WTC11 (cell line): ENCODE measurements around the gene PRSS8. TPM values are rescaled to one million over a fixed set of nuclear protein-coding genes. Genes with fewer than 3 reads are reported as not detected.

Experiments
- ELF4 ChIP-seq: sonication (generic); formaldehyde crosslinking; IDR thresholded peaks from 2 replicates; pipeline ENCODE4 v1.8.1; 2022; ENCODE audit warnings: low read depth, mild to moderate bottlenecking, moderate library complexity, missing genetic modification reagents
- FOXJ3 ChIP-seq: sonication (generic); formaldehyde crosslinking; IDR thresholded peaks from 2 replicates; pipeline ENCODE4 v1.9.0; 2021; ENCODE audit warnings: missing genetic modification reagents, mild to moderate bottlenecking, borderline replicate concordance
- FOXK1 ChIP-seq: sonication (generic); formaldehyde crosslinking; IDR thresholded peaks from 2 replicates; pipeline ENCODE4 v1.8.0; 2022; ENCODE audit warnings: mild to moderate bottlenecking, moderate library complexity, missing genetic modification reagents
- GTF2I ChIP-seq: fragments of 250-450 bp; sonication (Bioruptor Pico); conservative IDR thresholded peaks from 2 replicates; pipeline ENCODE4 v1.4.0; 2021; ENCODE audit warnings: mild to moderate bottlenecking
- HMGA2 ChIP-seq: fragments of 250-450 bp; sonication (Bioruptor Pico); IDR thresholded peaks from 2 replicates; pipeline ENCODE4 v1.4.0; 2021; ENCODE audit warnings: mild to moderate bottlenecking, moderate library complexity
- IRF2 ChIP-seq: sonication (generic); formaldehyde crosslinking; IDR thresholded peaks from 2 replicates; pipeline ENCODE4 v1.8.0; 2022; ENCODE audit warnings: low read depth, missing genetic modification reagents, borderline replicate concordance
- JAZF1 ChIP-seq: fragments of 250-450 bp; sonication (Bioruptor Pico); IDR thresholded peaks from 2 replicates; pipeline ENCODE4 v1.9.0; 2021; ENCODE audit warnings: moderate library complexity, mild to moderate bottlenecking, inconsistent platforms
- NFE2L1 ChIP-seq: sonication (generic); formaldehyde crosslinking; IDR thresholded peaks from 2 replicates; pipeline ENCODE4 v1.8.1; 2023; ENCODE audit warnings: missing genetic modification reagents
- NR2C2 ChIP-seq: sonication (generic); formaldehyde crosslinking; IDR thresholded peaks from 2 replicates; pipeline ENCODE4 v1.8.0; 2022; ENCODE audit warnings: mild to moderate bottlenecking, missing genetic modification reagents
- TEAD4 ChIP-seq: sonication (generic); formaldehyde crosslinking; IDR thresholded peaks from 2 replicates; pipeline ENCODE4 v1.8.0; 2022; ENCODE audit warnings: mild to moderate bottlenecking, missing genetic modification reagents
- TP53 ChIP-seq: sonication (generic); formaldehyde crosslinking; IDR thresholded peaks from 2 replicates; pipeline ENCODE4 v1.8.1; 2023; ENCODE audit warnings: mild to moderate bottlenecking, missing genetic modification reagents
- total RNA-seq: library from RNA; stranded (reverse); gene quantifications from 3 replicates; pipeline ENCODE4 v1.2.3, GENCODE V29; 2021
- TF ChIP-seq, protein P1 (sequence below): sonication (generic); formaldehyde crosslinking; IDR thresholded peaks from 2 replicates; pipeline ENCODE4 v1.8.1; 2023; ENCODE audit warnings: mild to moderate bottlenecking, moderate library complexity, missing genetic modification reagents
- TF ChIP-seq, protein P2 (sequence below): sonication (generic); formaldehyde crosslinking; IDR thresholded peaks from 2 replicates; pipeline ENCODE4 v1.8.0; 2022; ENCODE audit warnings: missing genetic modification reagents
- TF ChIP-seq, protein P3 (sequence below): sonication (generic); formaldehyde crosslinking; IDR thresholded peaks from 2 replicates; pipeline ENCODE4 v1.8.1; 2023; ENCODE audit warnings: mild to moderate bottlenecking, missing genetic modification reagents
- TF ChIP-seq, protein P4 (sequence below): sonication (generic); formaldehyde crosslinking; IDR thresholded peaks from 2 replicates; pipeline ENCODE4 v1.8.1; 2023; ENCODE audit warnings: mild to moderate bottlenecking, missing genetic modification reagents
- TF ChIP-seq, protein P5 (sequence below): sonication (generic); formaldehyde crosslinking; IDR thresholded peaks from 2 replicates; pipeline ENCODE4 v1.8.0; 2023; ENCODE audit warnings: missing genetic modification reagents, mild to moderate bottlenecking, borderline replicate concordance
- TF ChIP-seq, protein P6 (sequence below): fragments of 250-450 bp; sonication (Bioruptor Pico); IDR thresholded peaks from 2 replicates; pipeline ENCODE4 v1.9.0; 2021; ENCODE audit warnings: mild to moderate bottlenecking, borderline replicate concordance
- TF ChIP-seq, protein P7 (sequence below): fragments of 200-600 bp; IDR thresholded peaks from 2 replicates; pipeline ENCODE4 v1.8.0; 2022; ENCODE audit warnings: antibody characterized with exemption

The PRSS8 gene
- total RNA-seq, 1 experiment from 2014 or later, result 78.8 TPM

DNA sequence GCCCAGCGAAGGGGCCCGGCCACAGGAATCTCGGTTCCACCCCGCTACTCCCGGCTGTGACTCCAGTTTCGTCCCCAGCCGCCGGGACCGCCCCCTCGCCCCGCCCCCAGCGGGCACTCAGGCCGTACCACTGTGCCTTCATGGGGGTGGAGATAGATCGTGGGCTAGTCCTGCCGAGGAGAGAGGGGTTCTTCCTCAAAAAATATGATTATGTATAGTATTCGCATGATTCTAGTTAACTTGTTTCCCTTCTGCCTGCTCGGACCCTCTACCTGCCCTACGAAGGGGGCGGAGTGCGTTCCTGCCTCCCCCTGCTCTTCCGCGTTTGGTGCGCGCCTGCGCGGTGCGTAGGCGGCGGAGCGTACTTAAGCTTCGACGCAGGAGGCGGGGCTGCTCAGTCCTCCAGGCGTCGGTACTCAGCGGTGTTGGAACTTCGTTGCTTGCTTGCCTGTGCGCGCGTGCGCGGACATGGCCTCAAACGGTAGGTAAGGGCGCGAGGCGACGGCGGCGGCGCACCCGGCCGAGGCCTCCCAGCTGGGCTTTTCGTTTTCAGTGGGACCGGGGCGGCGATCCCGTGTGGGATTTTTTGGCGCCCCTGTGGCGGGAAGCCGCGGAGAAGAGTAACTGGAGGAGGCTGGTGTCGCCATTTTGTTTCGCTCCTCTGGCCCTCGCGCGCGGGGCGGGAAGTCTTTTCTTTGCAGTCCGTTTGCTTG lies 44.4 kb upstream of the PRSS8 start, which contains the start of gene FUS (continued):
- TF ChIP-seq, protein P1, sequence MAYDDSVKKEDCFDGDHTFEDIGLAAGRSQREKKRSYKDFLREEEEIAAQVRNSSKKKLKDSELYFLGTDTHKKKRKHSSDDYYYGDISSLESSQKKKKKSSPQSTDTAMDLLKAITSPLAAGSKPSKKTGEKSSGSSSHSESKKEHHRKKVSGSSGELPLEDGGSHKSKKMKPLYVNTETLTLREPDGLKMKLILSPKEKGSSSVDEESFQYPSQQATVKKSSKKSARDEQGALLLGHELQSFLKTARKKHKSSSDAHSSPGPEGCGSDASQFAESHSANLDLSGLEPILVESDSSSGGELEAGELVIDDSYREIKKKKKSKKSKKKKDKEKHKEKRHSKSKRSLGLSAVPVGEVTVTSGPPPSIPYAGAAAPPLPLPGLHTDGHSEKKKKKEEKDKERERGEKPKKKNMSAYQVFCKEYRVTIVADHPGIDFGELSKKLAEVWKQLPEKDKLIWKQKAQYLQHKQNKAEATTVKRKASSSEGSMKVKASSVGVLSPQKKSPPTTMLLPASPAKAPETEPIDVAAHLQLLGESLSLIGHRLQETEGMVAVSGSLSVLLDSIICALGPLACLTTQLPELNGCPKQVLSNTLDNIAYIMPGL (CRISPR knock-in tag), result peak; percentile 69; the same call in 1 of the 2 replicates
- TF ChIP-seq GTF2I (no peak), HMGA2 (CRISPR knock-in tag) (peak; percentile 26; the same call in 1 of the 2 replicates), NR2C2 (CRISPR knock-in tag) (no peak), IRF2 (no peak), JAZF1 (no peak), NFE2L1 (CRISPR knock-in tag) (peak; percentile 80), TP53 (0 out of 2 replicates have a peak, but pooled peaks have one; percentile 13), FOXK1 (CRISPR knock-in tag) (peak; percentile 63; the same call in 1 of the 2 replicates), ELF4 (0 out of 2 replicates have a peak, but pooled peaks have one; percentile 35), FOXJ3 (CRISPR knock-in tag) (no peak), TEAD4 (peak; percentile 15; the same call in 1 of the 2 replicates)
- TF ChIP-seq, protein P2, sequence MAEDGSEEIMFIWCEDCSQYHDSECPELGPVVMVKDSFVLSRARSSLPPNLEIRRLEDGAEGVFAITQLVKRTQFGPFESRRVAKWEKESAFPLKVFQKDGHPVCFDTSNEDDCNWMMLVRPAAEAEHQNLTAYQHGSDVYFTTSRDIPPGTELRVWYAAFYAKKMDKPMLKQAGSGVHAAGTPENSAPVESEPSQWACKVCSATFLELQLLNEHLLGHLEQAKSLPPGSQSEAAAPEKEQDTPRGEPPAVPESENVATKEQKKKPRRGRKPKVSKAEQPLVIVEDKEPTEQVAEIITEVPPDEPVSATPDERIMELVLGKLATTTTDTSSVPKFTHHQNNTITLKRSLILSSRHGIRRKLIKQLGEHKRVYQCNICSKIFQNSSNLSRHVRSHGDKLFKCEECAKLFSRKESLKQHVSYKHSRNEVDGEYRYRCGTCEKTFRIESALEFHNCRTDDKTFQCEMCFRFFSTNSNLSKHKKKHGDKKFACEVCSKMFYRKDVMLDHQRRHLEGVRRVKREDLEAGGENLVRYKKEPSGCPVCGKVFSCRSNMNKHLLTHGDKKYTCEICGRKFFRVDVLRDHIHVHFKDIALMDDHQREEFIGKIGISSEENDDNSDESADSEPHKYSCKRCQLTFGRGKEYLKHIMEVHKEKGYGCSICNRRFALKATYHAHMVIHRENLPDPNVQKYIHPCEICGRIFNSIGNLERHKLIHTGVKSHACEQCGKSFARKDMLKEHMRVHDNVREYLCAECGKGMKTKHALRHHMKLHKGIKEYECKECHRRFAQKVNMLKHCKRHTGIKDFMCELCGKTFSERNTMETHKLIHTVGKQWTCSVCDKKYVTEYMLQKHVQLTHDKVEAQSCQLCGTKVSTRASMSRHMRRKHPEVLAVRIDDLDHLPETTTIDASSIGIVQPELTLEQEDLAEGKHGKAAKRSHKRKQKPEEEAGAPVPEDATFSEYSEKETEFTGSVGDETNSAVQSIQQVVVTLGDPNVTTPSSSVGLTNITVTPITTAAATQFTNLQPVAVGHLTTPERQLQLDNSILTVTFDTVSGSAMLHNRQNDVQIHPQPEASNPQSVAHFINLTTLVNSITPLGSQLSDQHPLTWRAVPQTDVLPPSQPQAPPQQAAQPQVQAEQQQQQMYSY (CRISPR knock-in tag), result no peak
- TF ChIP-seq, protein P3, sequence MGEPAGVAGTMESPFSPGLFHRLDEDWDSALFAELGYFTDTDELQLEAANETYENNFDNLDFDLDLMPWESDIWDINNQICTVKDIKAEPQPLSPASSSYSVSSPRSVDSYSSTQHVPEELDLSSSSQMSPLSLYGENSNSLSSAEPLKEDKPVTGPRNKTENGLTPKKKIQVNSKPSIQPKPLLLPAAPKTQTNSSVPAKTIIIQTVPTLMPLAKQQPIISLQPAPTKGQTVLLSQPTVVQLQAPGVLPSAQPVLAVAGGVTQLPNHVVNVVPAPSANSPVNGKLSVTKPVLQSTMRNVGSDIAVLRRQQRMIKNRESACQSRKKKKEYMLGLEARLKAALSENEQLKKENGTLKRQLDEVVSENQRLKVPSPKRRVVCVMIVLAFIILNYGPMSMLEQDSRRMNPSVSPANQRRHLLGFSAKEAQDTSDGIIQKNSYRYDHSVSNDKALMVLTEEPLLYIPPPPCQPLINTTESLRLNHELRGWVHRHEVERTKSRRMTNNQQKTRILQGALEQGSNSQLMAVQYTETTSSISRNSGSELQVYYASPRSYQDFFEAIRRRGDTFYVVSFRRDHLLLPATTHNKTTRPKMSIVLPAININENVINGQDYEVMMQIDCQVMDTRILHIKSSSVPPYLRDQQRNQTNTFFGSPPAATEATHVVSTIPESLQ, result 0 out of 2 replicates have a peak, but pooled peaks have one; percentile 76
- TF ChIP-seq, protein P4, sequence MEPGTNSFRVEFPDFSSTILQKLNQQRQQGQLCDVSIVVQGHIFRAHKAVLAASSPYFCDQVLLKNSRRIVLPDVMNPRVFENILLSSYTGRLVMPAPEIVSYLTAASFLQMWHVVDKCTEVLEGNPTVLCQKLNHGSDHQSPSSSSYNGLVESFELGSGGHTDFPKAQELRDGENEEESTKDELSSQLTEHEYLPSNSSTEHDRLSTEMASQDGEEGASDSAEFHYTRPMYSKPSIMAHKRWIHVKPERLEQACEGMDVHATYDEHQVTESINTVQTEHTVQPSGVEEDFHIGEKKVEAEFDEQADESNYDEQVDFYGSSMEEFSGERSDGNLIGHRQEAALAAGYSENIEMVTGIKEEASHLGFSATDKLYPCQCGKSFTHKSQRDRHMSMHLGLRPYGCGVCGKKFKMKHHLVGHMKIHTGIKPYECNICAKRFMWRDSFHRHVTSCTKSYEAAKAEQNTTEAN (CRISPR knock-in tag), result peak; percentile 28; the same call in 1 of the 2 replicates
- TF ChIP-seq, protein P5, sequence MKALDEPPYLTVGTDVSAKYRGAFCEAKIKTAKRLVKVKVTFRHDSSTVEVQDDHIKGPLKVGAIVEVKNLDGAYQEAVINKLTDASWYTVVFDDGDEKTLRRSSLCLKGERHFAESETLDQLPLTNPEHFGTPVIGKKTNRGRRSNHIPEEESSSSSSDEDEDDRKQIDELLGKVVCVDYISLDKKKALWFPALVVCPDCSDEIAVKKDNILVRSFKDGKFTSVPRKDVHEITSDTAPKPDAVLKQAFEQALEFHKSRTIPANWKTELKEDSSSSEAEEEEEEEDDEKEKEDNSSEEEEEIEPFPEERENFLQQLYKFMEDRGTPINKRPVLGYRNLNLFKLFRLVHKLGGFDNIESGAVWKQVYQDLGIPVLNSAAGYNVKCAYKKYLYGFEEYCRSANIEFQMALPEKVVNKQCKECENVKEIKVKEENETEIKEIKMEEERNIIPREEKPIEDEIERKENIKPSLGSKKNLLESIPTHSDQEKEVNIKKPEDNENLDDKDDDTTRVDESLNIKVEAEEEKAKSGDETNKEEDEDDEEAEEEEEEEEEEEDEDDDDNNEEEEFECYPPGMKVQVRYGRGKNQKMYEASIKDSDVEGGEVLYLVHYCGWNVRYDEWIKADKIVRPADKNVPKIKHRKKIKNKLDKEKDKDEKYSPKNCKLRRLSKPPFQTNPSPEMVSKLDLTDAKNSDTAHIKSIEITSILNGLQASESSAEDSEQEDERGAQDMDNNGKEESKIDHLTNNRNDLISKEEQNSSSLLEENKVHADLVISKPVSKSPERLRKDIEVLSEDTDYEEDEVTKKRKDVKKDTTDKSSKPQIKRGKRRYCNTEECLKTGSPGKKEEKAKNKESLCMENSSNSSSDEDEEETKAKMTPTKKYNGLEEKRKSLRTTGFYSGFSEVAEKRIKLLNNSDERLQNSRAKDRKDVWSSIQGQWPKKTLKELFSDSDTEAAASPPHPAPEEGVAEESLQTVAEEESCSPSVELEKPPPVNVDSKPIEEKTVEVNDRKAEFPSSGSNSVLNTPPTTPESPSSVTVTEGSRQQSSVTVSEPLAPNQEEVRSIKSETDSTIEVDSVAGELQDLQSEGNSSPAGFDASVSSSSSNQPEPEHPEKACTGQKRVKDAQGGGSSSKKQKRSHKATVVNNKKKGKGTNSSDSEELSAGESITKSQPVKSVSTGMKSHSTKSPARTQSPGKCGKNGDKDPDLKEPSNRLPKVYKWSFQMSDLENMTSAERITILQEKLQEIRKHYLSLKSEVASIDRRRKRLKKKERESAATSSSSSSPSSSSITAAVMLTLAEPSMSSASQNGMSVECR (CRISPR knock-in tag), result peak; percentile 8
- TF ChIP-seq, protein P6, sequence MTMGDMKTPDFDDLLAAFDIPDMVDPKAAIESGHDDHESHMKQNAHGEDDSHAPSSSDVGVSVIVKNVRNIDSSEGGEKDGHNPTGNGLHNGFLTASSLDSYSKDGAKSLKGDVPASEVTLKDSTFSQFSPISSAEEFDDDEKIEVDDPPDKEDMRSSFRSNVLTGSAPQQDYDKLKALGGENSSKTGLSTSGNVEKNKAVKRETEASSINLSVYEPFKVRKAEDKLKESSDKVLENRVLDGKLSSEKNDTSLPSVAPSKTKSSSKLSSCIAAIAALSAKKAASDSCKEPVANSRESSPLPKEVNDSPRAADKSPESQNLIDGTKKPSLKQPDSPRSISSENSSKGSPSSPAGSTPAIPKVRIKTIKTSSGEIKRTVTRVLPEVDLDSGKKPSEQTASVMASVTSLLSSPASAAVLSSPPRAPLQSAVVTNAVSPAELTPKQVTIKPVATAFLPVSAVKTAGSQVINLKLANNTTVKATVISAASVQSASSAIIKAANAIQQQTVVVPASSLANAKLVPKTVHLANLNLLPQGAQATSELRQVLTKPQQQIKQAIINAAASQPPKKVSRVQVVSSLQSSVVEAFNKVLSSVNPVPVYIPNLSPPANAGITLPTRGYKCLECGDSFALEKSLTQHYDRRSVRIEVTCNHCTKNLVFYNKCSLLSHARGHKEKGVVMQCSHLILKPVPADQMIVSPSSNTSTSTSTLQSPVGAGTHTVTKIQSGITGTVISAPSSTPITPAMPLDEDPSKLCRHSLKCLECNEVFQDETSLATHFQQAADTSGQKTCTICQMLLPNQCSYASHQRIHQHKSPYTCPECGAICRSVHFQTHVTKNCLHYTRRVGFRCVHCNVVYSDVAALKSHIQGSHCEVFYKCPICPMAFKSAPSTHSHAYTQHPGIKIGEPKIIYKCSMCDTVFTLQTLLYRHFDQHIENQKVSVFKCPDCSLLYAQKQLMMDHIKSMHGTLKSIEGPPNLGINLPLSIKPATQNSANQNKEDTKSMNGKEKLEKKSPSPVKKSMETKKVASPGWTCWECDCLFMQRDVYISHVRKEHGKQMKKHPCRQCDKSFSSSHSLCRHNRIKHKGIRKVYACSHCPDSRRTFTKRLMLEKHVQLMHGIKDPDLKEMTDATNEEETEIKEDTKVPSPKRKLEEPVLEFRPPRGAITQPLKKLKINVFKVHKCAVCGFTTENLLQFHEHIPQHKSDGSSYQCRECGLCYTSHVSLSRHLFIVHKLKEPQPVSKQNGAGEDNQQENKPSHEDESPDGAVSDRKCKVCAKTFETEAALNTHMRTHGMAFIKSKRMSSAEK, result no peak
- TF ChIP-seq, protein P7, sequence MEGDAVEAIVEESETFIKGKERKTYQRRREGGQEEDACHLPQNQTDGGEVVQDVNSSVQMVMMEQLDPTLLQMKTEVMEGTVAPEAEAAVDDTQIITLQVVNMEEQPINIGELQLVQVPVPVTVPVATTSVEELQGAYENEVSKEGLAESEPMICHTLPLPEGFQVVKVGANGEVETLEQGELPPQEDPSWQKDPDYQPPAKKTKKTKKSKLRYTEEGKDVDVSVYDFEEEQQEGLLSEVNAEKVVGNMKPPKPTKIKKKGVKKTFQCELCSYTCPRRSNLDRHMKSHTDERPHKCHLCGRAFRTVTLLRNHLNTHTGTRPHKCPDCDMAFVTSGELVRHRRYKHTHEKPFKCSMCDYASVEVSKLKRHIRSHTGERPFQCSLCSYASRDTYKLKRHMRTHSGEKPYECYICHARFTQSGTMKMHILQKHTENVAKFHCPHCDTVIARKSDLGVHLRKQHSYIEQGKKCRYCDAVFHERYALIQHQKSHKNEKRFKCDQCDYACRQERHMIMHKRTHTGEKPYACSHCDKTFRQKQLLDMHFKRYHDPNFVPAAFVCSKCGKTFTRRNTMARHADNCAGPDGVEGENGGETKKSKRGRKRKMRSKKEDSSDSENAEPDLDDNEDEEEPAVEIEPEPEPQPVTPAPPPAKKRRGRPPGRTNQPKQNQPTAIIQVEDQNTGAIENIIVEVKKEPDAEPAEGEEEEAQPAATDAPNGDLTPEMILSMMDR, result no peak
